ENCODE measurements around the gene USP48.
"Not testable (repeated sequence)": the region's sequence is repeated elsewhere in the genome, so short reads cannot be mapped to it uniquely, and the experiment has no call there.

Gene USP48

GRCh38 chr1:21677168-21677567 lies 105.8 kb downstream of the USP48 start:
- Histone ChIP-seq H3K4me1 (ENCODE audit: insufficient read depth, insufficient read length) (no peaks in the 10 kb centered on the region), H3K4me3 (ENCODE audit: insufficient read length, low read depth) (no peak overlapping the region), H3K36me3 (ENCODE audit: insufficient read depth, insufficient read length, low read length) (peaks cover 33% of the 10 kb centered on the region), H3K9me3 (ENCODE audit: insufficient read depth, low read length) (no peaks in the 10 kb centered on the region), H3K9ac (ENCODE audit: insufficient read length, low read depth) (no peak overlapping the region), H3K27me3 (ENCODE audit: insufficient read depth, insufficient read length) (no peaks in the 10 kb centered on the region)
- TF ChIP-seq YY1 (IDR thresholded peaks at IDR 0.05; ENCODE audit: insufficient read depth, insufficient read length), result no peak
- no peak for TF ChIP-seq SUZ12 (IDR thresholded peaks at IDR 0.05; ENCODE audit: extremely low read depth, insufficient read depth, insufficient read length)
- no peak for TF ChIP-seq ZNF274 (IDR thresholded peaks at IDR 0.05; ENCODE audit: low read depth, low read length)
- DNase-seq (ENCODE audit: low read depth, low spot score), result no peak

- no peak overlapping the region for H3K4me3 ChIP-seq (ENCODE audit: insufficient read length, low read depth)
- H3K27me3 ChIP-seq (ENCODE audit: insufficient read depth, insufficient read length), result no peaks in the 10 kb centered on the region
- H3K9ac ChIP-seq (ENCODE audit: insufficient read length, low read depth), result no peak overlapping the region
- DNase-seq (ENCODE audit: low read depth, low spot score), result no peak
- H3K36me3 ChIP-seq (ENCODE audit: insufficient read depth, insufficient read length, low read length), result peaks cover 24% of the 10 kb centered on the region
- no peak for TF ChIP-seq SUZ12 (IDR thresholded peaks at IDR 0.05; ENCODE audit: extremely low read depth, insufficient read depth, insufficient read length)
- no peak for TF ChIP-seq YY1 (IDR thresholded peaks at IDR 0.05; ENCODE audit: insufficient read depth, insufficient read length)
- TF ChIP-seq ZNF274 (IDR thresholded peaks at IDR 0.05; ENCODE audit: low read depth, low read length), result no peak
- H3K9me3 ChIP-seq (ENCODE audit: insufficient read depth, low read length), result no peaks in the 10 kb centered on the region
- H3K4me1 ChIP-seq (ENCODE audit: insufficient read depth, insufficient read length), result peaks cover 5% of the 10 kb centered on the region
These were observed 108.0 kb downstream of the USP48 start for GRCh38 chr1:21674957-21675356.

GRCh38 chr1:21673853-21674252 lies 109.1 kb downstream of the USP48 start:
- not testable (repeated sequence) for H3K9me3 ChIP-seq (ENCODE audit: insufficient read depth, low read length); H3K27me3 ChIP-seq (ENCODE audit: insufficient read depth, insufficient read length); DNase-seq (ENCODE audit: low read depth, low spot score); H3K9ac ChIP-seq (ENCODE audit: insufficient read length, low read depth); H3K4me1 ChIP-seq (ENCODE audit: insufficient read depth, insufficient read length); H3K4me3 ChIP-seq (ENCODE audit: insufficient read length, low read depth)
- peaks cover 19% of the 10 kb centered on the region for H3K36me3 ChIP-seq (ENCODE audit: insufficient read depth, insufficient read length, low read length)

- no peak for DNase-seq (ENCODE audit: low read depth, low spot score)
- H3K9me3 ChIP-seq (ENCODE audit: insufficient read depth, low read length), result no peaks in the 10 kb centered on the region
- H3K4me3 ChIP-seq (ENCODE audit: insufficient read length, low read depth), result no peak overlapping the region
These were observed 109.6 kb downstream of the USP48 start for GRCh38 chr1:21673277-21673780.

GRCh38 chr1:21672478-21673276 lies 110.3 kb downstream of the USP48 start:
- DNase-seq (ENCODE audit: low read depth, low spot score), result no peak
- Histone ChIP-seq H3K4me1 (ENCODE audit: insufficient read depth, insufficient read length) (peaks cover 8% of the 10 kb centered on the region), H3K36me3 (ENCODE audit: insufficient read depth, insufficient read length, low read length) (peaks cover 7% of the 10 kb centered on the region), H3K9ac (ENCODE audit: insufficient read length, low read depth) (no peak overlapping the region), H3K27me3 (ENCODE audit: insufficient read depth, insufficient read length) (peaks cover 12% of the 10 kb centered on the region), H3K4me3 (ENCODE audit: insufficient read length, low read depth) (no peak overlapping the region), H3K9me3 (ENCODE audit: insufficient read depth, low read length) (no peaks in the 10 kb centered on the region)
- TF ChIP-seq ZNF274 (IDR thresholded peaks at IDR 0.05; ENCODE audit: low read depth, low read length) (no peak), SUZ12 (IDR thresholded peaks at IDR 0.05; ENCODE audit: extremely low read depth, insufficient read depth, insufficient read length) (no peak), YY1 (IDR thresholded peaks at IDR 0.05; ENCODE audit: insufficient read depth, insufficient read length) (no peak)

More at GRCh38 chr1:21673277-21673780, 109.6 kb downstream of the USP48 start:
- peaks cover 13% of the 10 kb centered on the region for H3K36me3 ChIP-seq (ENCODE audit: insufficient read depth, insufficient read length, low read length)
- H3K9ac ChIP-seq (ENCODE audit: insufficient read length, low read depth), result no peak overlapping the region
- H3K4me1 ChIP-seq (ENCODE audit: insufficient read depth, insufficient read length), result peaks cover 5% of the 10 kb centered on the region
- peaks cover 6% of the 10 kb centered on the region for H3K27me3 ChIP-seq (ENCODE audit: insufficient read depth, insufficient read length)
- TF ChIP-seq SUZ12 (IDR thresholded peaks at IDR 0.05; ENCODE audit: extremely low read depth, insufficient read depth, insufficient read length) (no peak), YY1 (IDR thresholded peaks at IDR 0.05; ENCODE audit: insufficient read depth, insufficient read length) (no peak), ZNF274 (IDR thresholded peaks at IDR 0.05; ENCODE audit: low read depth, low read length) (no peak)

- TF ChIP-seq SUZ12 (IDR thresholded peaks at IDR 0.05; ENCODE audit: extremely low read depth, insufficient read depth, insufficient read length), result no peak
- Histone ChIP-seq H3K27me3 (ENCODE audit: insufficient read depth, insufficient read length) (peaks cover 13% of the 10 kb centered on the region), H3K4me3 (ENCODE audit: insufficient read length, low read depth) (no peak overlapping the region), H3K4me1 (ENCODE audit: insufficient read depth, insufficient read length) (peaks cover 8% of the 10 kb centered on the region), H3K9me3 (ENCODE audit: insufficient read depth, low read length) (no peaks in the 10 kb centered on the region), H3K9ac (ENCODE audit: insufficient read length, low read depth) (no peak overlapping the region), H3K36me3 (ENCODE audit: insufficient read depth, insufficient read length, low read length) (peaks cover under 1% of the 10 kb centered on the region)
- no peak for DNase-seq (ENCODE audit: low read depth, low spot score)
These were observed 111.0 kb downstream of the USP48 start for GRCh38 chr1:21671915-21672314.

- no peak for DNase-seq (ENCODE audit: low read depth, low spot score)
- Histone ChIP-seq H3K9me3 (ENCODE audit: insufficient read depth, low read length) (no peaks in the 10 kb centered on the region), H3K4me3 (ENCODE audit: insufficient read length, low read depth) (no peak overlapping the region), H3K4me1 (ENCODE audit: insufficient read depth, insufficient read length) (peaks cover 10% of the 10 kb centered on the region), H3K36me3 (ENCODE audit: insufficient read depth, insufficient read length, low read length) (no peaks in the 10 kb centered on the region), H3K27me3 (ENCODE audit: insufficient read depth, insufficient read length) (peaks cover 13% of the 10 kb centered on the region), H3K9ac (ENCODE audit: insufficient read length, low read depth) (no peak overlapping the region)
- no peak for TF ChIP-seq YY1 (IDR thresholded peaks at IDR 0.05; ENCODE audit: insufficient read depth, insufficient read length)
These were observed 111.7 kb downstream of the USP48 start for GRCh38 chr1:21670956-21671902.
